Duodenal mucosa (tissue), 2 donors: Measurements from ENCODE around the gene OR10A5.
"Not testable (repeated sequence)": the region's sequence is repeated elsewhere in the genome, so short reads cannot be mapped to it uniquely, and the experiment has no call there.

Experiments used
- H3K27ac ChIP-seq: one replicate; pipeline ENCODE4 v1.7.0; 2013; ENCODE audit warnings: low read depth, low read length
- H3K27me3 ChIP-seq, 2 donors: one replicate each; pipeline ENCODE4 v1.7.0; 2013; ENCODE audit warnings: low read length in 2 of 2, control low read depth in 1 of 2; ENCODE audit not compliant: insufficient read depth in 2 of 2, control insufficient read depth in 1 of 2
- H3K36me3 ChIP-seq, 2 donors: one replicate each; pipeline ENCODE4 v1.7.0; 2013; ENCODE audit warnings: low read length in 2 of 2, control low read depth in 1 of 2; ENCODE audit not compliant: insufficient read depth in 2 of 2, control insufficient read depth in 1 of 2
- H3K4me1 ChIP-seq, 2 donors: one replicate each; pipeline ENCODE4 v1.7.0; 2013; ENCODE audit warnings: low read length in 2 of 2, control low read depth in 1 of 2; ENCODE audit not compliant: insufficient read depth in 2 of 2, control insufficient read depth in 1 of 2
- H3K4me3 ChIP-seq, 2 donors: one replicate each; pipeline ENCODE4 v1.7.0; 2013; ENCODE audit warnings: low read length in 2 of 2, low read depth in 1 of 2
- H3K9ac ChIP-seq, 2 donors: one replicate each; pipeline ENCODE4 v1.7.0; 2013; ENCODE audit warnings: low read length in 2 of 2, low read depth in 1 of 2
- H3K9me3 ChIP-seq, 2 donors: one replicate each; pipeline ENCODE4 v1.7.0; 2013; ENCODE audit warnings: low read length in 2 of 2, control low read depth in 1 of 2; ENCODE audit not compliant: control insufficient read depth in 1 of 2

The OR10A5 gene

GRCh38 chr11:6833356-6833755 is 12.1 kb upstream of the OR10A5 start:
- H3K36me3 ChIP-seq, result no peaks in the 10 kb centered on the region
- no peak overlapping the region for H3K9ac ChIP-seq
- no peak overlapping the region for H3K27ac ChIP-seq
- H3K4me1 ChIP-seq, result no peaks in the 10 kb centered on the region
- H3K27me3 ChIP-seq, result no peaks in the 10 kb centered on the region
- no peak overlapping the region for H3K4me3 ChIP-seq
- H3K9me3 ChIP-seq, result no peaks in the 10 kb centered on the region

- H3K9ac ChIP-seq, result no peak overlapping the region
Observed at GRCh38 chr11:6834021-6834420, 11.5 kb upstream of the OR10A5 start.

GRCh38 chr11:6841694-6842093 is 3.8 kb upstream of the OR10A5 start:
- no peaks in the 10 kb centered on the region for H3K36me3 ChIP-seq

More at GRCh38 chr11:6834021-6834420, 11.5 kb upstream of the OR10A5 start:
- no peaks in the 10 kb centered on the region for H3K36me3 ChIP-seq
- H3K9me3 ChIP-seq, result no peaks in the 10 kb centered on the region
- no peaks in the 10 kb centered on the region for H3K27me3 ChIP-seq
- no peak overlapping the region for H3K27ac ChIP-seq
- H3K4me3 ChIP-seq, result no peak overlapping the region
- no peaks in the 10 kb centered on the region for H3K4me1 ChIP-seq

GRCh38 chr11:6843670-6844069 is 1.8 kb upstream of the OR10A5 start:
- no peak overlapping the region for H3K9ac ChIP-seq
- H3K36me3 ChIP-seq, result no peaks in the 10 kb centered on the region
- no peak overlapping the region for H3K27ac ChIP-seq
- H3K27me3 ChIP-seq, result no peaks in the 10 kb centered on the region
- no peaks in the 10 kb centered on the region for H3K4me1 ChIP-seq
- no peak overlapping the region for H3K4me3 ChIP-seq
- no peaks in the 10 kb centered on the region for H3K9me3 ChIP-seq

More at GRCh38 chr11:6841694-6842093, 3.8 kb upstream of the OR10A5 start:
- Histone ChIP-seq H3K27ac (no peak overlapping the region), H3K4me3 (no peak overlapping the region), H3K27me3 (no peaks in the 10 kb centered on the region), H3K4me1 (no peaks in the 10 kb centered on the region), H3K9ac (no peak overlapping the region), H3K9me3 (no peaks in the 10 kb centered on the region)

GRCh38 chr11:6844356-6844755 is 1.1 kb upstream of the OR10A5 start:
- Histone ChIP-seq H3K9ac (no peak overlapping the region), H3K4me1 (no peaks in the 10 kb centered on the region), H3K27me3 (no peaks in the 10 kb centered on the region), H3K27ac (no peak overlapping the region), H3K4me3 (no peak overlapping the region), H3K36me3 (no peaks in the 10 kb centered on the region), H3K9me3 (no peaks in the 10 kb centered on the region)

GRCh38 chr11:6850526-6850925 is 5.0 kb downstream of the OR10A5 start:
- H3K4me1 ChIP-seq, result no peaks in the 10 kb centered on the region
- H3K9me3 ChIP-seq, result no peaks in the 10 kb centered on the region
- H3K27me3 ChIP-seq, result no peaks in the 10 kb centered on the region
- H3K36me3 ChIP-seq, result no peaks in the 10 kb centered on the region
- no peak overlapping the region for H3K27ac ChIP-seq
- H3K9ac ChIP-seq, result no peak overlapping the region
- H3K4me3 ChIP-seq, result no peak overlapping the region

GRCh38 chr11:6854801-6855200 is 9.3 kb downstream of the OR10A5 start:
- not testable (repeated sequence) for H3K27me3 ChIP-seq, H3K9me3 ChIP-seq, H3K4me1 ChIP-seq

GRCh38 chr11:6855971-6856541 is 10.6 kb downstream of the OR10A5 start:
- Histone ChIP-seq H3K9me3 (no peaks in the 10 kb centered on the region), H3K27me3 (no peaks in the 10 kb centered on the region), H3K27ac (no peak overlapping the region), H3K36me3 (no peaks in the 10 kb centered on the region), H3K4me1 (no peaks in the 10 kb centered on the region), H3K9ac (no peak overlapping the region), H3K4me3 (no peak overlapping the region)

More at GRCh38 chr11:6854801-6855200, 9.3 kb downstream of the OR10A5 start:
- H3K27ac ChIP-seq, H3K4me3 ChIP-seq, H3K36me3 ChIP-seq, H3K9ac ChIP-seq: not testable (repeated sequence)

- H3K27me3 ChIP-seq, result no peaks in the 10 kb centered on the region
- no peak overlapping the region for H3K9ac ChIP-seq
- H3K4me1 ChIP-seq, result no peaks in the 10 kb centered on the region
- no peaks in the 10 kb centered on the region for H3K36me3 ChIP-seq
- H3K9me3 ChIP-seq, result no peaks in the 10 kb centered on the region
- no peak overlapping the region for H3K27ac ChIP-seq
- no peak overlapping the region for H3K4me3 ChIP-seq
Observed at GRCh38 chr11:6856871-6857270, 11.4 kb downstream of the OR10A5 start.

- H3K9me3 ChIP-seq, result no peaks in the 10 kb centered on the region
- no peaks in the 10 kb centered on the region for H3K27me3 ChIP-seq
- no peaks in the 10 kb centered on the region for H3K36me3 ChIP-seq
- no peak within 1 kb of the TSS for H3K27ac ChIP-seq
- H3K9ac ChIP-seq, result no peak within 1 kb of the TSS
- no peak within 1 kb of the TSS for H3K4me3 ChIP-seq
- no peaks in the 10 kb centered on the region for H3K4me1 ChIP-seq
Observed at GRCh38 chr11:6862961-6863360, 17.5 kb downstream of the OR10A5 start, which contains the start of gene OR10A2. OR10A2 (plus strand) TSS chr11:6863057; CDS start chr11:6869755, 6,698 bp downstream.

GRCh38 chr11:6864438-6864837 is 19.0 kb downstream of the OR10A5 start:
- no peak overlapping the region for H3K9ac ChIP-seq
- H3K4me1 ChIP-seq, result no peaks in the 10 kb centered on the region
- H3K27me3 ChIP-seq, result no peaks in the 10 kb centered on the region
- no peaks in the 10 kb centered on the region for H3K9me3 ChIP-seq
- no peaks in the 10 kb centered on the region for H3K36me3 ChIP-seq
- H3K4me3 ChIP-seq, result no peak overlapping the region
- no peak overlapping the region for H3K27ac ChIP-seq
